ENCODE data around the gene CTAGE6.
"Not testable (repeated sequence)": the region's sequence is repeated elsewhere in the genome, so short reads cannot be mapped to it uniquely, and the experiment has no call there.

- TF ChIP-seq, protein P1, sequence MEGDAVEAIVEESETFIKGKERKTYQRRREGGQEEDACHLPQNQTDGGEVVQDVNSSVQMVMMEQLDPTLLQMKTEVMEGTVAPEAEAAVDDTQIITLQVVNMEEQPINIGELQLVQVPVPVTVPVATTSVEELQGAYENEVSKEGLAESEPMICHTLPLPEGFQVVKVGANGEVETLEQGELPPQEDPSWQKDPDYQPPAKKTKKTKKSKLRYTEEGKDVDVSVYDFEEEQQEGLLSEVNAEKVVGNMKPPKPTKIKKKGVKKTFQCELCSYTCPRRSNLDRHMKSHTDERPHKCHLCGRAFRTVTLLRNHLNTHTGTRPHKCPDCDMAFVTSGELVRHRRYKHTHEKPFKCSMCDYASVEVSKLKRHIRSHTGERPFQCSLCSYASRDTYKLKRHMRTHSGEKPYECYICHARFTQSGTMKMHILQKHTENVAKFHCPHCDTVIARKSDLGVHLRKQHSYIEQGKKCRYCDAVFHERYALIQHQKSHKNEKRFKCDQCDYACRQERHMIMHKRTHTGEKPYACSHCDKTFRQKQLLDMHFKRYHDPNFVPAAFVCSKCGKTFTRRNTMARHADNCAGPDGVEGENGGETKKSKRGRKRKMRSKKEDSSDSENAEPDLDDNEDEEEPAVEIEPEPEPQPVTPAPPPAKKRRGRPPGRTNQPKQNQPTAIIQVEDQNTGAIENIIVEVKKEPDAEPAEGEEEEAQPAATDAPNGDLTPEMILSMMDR (conservative IDR thresholded peaks at IDR 0.05; ENCODE audit: low read depth, low read length) = not testable (repeated sequence)
- not testable (repeated sequence) for TF ChIP-seq EZH2 (IDR thresholded peaks at IDR 0.05; ENCODE audit: low read length, unreplicated experiment)
Observed at GRCh38 chr7:143792633-143793032, 35.1 kb upstream of the CTAGE6 start.
